NCI-H345 (cell line): ENCODE measurements around the gene CRY2.

ENCODE experiments used
- DNase-seq: peaks from one replicate; lab custom pipeline; 2025; lab: John Stamatoyannopoulos, UW

Gene CRY2

DNA sequence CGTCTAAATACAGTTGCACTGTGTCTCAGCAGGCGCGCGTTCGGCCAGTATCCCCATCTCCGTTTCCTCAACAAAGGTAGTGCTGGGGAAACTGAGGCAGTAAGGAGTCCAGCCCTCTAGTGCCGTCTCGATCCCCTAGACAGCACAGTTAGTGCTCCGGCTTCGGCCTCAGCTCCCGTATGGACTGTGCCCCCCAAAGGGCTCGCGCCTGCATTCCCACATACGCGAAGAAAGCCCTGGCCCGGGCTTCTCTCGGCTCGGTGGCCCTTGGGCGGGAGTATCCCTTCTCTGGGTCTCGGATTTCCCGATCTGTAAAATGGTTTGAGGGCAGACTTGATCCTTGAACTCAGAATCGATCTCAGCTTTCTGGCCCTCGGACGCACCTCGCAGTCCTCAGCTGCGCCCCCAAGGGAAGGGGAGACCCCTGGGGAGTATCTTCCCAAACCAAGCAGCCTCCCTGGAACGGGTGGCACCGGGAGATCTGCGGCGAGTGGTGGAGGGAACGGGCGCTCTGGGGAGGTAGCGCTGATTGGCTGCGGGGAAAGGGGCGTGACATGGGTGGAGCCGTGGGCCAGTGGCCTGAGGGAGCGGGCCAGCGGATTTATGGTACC, 71.2 kb downstream of the CRY2 start:
- peak; percentile 80 for DNase-seq

- DNase-seq = no peak
These were observed 71.8 kb downstream of the CRY2 start for GRCh38 chr11:45918962-45919675.

DNA sequence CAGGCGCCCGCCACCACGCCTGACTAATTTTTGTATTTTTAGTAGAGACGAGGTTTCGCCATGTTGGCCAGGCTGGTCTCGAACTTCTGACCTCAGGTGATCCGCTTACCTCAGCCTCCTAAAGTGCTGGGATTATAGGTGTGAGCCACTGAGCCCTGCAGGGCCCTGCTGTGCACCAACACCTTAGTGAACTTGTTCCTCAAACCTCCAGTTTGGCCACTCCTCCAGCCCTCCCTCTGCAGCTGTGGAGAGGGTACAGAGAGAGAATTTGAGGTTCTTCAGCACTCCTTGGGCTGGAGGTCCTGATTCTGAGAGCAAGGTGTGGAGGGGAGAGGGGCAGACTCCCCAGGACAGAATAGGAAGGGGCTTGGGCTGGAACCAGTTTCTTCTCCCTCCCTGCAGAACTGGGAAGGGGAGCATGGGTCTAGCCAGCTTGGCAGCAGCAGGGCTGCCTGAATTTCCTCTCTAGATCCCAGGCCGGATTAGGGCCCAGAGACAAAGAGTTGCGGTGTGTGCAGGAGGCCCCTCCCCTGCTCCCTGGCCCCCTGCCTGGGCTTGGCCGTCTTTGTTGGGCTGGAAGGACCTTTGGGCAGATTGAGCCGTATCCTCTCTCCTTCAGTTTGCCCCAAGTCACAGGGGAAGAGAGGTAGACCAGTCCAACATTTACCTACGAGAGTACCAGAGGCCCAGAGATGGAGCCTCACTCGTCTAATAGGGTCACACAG, 72.7 kb downstream of the CRY2 start:
- DNase-seq = no peak

DNA sequence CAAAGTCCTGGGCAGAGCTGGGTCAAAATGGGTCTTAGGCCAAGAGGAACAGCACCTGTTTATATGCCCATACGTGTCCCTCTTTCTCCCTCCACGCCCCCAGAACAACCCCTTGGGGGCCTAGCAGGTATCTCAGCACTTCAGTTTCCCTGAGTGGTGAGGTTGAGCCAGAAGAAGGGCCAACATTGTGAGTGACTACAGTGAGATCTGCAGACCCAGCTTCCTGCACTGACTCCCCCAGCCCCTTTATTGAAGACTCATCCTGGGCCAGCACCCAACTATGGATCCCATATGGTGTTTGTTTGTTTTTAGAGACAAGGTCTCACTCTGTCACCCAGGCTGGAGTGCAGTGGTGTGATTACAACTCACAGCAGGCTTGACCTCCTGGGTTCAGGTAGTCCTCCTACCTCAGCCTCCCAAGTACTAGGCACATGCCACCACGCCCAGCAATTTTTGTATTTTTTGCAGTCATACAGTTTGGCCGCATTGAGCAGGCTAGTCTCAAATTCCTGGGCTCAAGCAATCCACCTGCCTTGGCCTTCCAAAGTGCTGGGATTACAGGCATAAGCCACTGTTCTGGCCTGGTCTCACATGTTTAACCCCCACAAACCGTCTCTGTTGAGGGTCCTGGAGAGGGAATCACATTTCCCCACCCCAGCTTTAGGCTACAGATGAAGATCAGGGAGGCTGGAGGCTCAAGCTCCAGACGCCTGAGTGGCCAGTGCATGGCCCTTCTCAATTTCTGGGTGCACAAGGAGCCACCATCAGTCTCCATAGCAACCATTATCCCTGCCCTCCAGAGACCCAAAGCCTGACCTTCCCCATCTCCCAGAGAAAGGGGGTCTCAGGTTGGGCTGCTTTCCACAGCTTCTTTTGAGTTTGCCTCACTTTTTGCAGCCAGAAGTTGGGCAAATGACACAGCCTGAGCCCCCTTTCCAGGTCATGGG, 73.5 kb downstream of the CRY2 start:
- no peak for DNase-seq

DNA sequence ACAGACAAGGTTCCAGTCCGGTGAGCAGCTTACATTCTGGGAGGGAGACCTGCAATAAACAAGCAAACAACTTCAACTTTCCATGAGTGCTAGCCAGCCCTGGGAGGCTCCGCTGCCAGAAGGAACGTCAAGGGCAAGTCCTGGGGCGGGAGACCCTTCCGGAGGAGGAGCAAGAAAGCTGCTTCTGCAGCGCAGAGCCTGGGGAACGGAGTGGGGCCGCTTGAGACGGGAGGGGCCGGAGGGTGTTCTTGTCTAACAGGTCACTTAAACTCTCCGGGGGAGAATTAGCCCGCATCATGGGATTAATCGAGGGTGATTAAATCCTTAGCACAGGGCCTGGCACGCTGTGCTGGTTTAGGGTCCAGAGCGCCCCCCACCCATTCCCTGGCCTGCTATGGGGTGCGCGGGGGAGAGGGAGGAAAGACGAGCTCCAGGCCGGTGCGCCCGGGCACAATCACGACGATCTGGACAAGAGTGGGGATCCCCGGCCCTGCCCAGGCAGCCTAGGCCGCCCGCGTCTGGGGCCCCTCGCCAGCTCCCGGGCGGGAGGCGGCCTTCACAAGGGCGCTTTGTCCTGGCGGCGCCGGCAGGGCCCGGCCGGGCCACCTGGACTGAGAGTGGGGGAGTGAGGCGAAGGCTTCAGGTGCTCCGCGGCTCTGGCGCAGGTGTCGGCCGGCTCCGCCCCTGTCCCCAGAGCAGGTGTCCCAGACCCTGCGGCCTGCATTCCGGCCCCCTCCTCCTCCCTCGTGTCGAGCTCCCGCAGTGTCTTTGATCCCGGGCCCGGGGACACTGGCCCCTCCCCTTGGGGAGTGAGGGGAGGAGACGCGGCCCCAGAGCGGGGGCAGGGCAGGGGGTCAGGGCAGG, 74.5 kb downstream of the CRY2 start:
- peak; percentile 88 for DNase-seq

GRCh38 chr11:45922425-45923082, 75.3 kb downstream of the CRY2 start, which contains the start of gene LARGE2:
TSS of gene LARGE2 (plus strand) at chr11:45922656. CDS start at chr11:45922883, 227 bp downstream.
- DNase-seq = peak; percentile 81

DNA sequence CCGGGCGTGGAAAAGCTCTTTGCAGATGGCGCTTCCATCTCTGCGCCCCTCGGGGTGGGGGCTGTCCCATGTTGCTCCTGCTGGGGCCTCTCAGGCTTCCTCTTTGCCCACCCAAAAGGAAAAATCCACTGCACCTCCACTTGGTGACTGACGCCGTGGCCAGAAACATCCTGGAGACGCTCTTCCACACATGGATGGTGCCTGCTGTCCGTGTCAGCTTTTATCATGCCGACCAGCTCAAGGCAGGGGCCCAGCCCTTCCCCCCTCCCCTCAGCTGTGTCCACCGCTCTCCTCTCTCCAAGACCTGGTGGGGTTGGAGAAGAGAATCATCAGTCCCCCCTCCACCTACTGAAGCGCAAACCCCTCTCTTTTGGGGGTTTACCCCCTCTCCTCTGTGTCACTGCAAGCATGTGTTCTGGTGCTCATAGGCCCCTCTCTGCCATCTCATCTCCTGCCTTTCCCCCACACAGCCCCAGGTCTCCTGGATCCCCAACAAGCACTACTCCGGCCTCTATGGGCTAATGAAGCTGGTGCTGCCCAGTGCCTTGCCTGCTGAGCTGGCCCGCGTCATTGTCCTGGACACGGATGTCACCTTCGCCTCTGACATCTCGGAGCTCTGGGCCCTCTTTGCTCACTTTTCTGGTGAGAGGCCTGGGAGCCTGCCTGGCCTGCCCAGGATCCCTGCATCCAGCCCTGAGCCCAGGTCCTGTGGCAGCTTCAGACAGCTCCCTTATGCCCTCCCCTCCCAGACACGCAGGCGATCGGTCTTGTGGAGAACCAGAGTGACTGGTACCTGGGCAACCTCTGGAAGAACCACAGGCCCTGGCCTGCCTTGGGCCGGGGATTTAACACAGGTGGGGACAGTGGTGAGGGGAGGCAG, 77.0 kb downstream of the CRY2 start:
- no peak for DNase-seq

DNA sequence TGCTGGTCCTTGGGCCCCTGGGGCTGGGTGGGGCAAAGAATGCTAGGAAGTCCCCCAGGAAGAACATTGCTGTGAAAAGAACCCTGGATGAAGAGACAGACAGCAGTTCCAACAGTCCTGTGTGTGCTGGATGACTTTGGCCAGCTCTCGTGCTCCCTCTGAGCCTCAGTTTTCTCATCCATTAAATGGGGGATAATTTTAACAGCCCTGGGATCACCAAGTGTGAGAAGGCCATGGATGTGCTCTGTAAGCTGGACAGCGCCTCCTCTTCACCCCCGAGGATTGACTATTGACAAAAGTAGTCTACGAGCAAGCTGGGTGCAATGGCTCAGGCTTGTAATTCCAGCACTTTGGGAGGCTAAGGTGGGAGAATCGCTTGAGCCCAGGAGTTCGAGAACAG, 77.7 kb downstream of the CRY2 start:
- no peak for DNase-seq

DNA sequence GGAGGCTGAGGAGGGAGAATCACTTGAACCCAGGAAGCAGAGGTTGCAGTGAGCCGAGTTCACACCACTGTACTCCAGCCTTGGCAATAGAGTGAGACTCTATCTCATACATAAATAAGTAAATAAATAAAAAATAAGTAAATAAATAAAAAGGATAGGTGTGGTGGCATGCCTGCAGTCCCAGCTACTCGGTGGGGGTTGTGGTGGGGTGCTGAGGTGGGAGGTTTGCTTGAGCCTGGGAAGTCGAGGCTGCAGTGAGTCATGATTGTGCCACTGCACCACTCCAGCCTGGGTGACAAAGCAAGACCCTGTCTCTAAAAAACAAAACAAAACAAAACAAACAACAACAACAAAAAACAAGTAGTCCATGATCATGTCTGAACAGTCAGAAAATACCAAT, 78.3 kb downstream of the CRY2 start:
- DNase-seq = no peak

DNA sequence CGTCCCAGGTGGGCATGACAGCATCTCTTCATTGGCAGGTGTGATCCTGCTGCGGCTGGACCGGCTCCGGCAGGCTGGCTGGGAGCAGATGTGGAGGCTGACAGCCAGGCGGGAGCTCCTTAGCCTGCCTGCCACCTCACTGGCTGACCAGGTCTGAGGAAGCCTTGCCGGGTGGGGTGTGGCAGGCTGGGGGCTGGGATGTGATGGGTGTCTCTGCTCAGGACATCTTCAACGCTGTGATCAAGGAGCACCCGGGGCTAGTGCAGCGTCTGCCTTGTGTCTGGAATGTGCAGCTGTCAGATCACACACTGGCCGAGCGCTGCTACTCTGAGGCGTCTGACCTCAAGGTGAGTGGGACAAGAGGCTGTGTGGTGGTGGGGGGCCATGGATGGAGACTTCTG, 78.7 kb downstream of the CRY2 start:
- no peak for DNase-seq

GRCh38 chr11:45926536-45927331, 79.5 kb downstream of the CRY2 start:
- no peak for DNase-seq

- no peak for DNase-seq
These were observed 80.0 kb downstream of the CRY2 start for GRCh38 chr11:45927332-45927683.

DNA sequence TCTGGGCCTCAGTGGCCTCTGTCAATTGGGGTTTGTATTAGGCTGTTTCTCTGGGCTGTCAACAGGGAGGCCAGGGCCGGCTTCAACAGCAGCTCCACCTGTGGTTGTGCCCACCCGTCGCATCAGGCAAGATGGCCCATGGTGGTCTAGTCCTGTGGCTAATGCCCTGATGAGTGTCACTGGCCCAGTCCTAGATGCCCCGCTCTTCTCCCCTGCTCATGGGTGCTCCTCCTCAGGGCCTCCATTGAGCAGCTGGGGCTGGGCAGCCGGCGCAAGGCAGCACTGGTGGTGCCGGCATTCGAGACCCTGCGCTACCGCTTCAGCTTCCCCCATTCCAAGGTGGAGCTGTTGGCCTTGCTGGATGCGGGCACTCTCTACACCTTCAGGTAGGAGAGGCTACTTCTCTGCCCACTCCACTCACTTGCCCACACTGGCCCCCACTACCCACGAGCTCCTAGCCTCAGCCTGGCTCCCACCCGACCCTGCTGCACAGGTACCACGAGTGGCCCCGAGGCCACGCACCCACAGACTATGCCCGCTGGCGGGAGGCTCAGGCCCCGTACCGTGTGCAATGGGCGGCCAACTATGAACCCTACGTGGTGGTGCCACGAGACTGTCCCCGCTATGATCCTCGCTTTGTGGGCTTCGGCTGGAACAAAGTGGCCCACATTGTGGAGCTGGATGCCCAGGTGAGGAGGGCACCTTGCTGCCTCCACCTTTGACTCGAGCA, 80.6 kb downstream of the CRY2 start:
- DNase-seq = no peak

GRCh38 chr11:45928535-45929215, 81.4 kb downstream of the CRY2 start:
- no peak for DNase-seq

DNA sequence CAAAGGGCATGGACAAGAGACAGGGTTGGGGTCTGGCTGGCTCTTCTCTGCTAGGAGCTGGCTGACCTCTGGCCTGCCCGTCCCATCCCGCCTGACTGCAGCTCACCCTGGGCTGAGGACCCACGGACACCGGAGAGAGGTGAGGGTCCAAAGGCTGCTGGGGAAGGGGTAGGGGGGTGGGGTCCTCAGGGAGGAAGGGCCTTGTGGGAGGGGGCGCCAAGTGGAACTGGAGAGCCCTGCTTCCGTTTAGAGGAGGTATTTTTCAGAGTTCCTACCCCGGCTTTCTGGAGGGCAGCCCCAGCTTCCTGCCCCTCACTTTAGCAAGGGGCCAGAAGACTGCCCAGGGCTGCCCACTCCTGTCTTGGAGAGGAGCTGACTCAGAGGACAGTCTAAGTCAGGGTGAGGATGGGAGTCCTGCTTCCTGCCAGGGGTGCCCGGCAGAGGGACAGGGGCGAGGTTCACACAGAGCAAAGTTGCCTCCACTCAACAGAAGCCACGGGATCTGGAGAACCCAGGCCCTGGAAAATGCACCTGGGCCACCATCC, 82.3 kb downstream of the CRY2 start:
- no peak for DNase-seq

- DNase-seq = peak; percentile 92
These were observed 82.9 kb downstream of the CRY2 start for GRCh38 chr11:45930031-45930794.
